ENCODE data around the gene DPEP3.
"Not testable (repeated sequence)": the region's sequence is repeated elsewhere in the genome, so short reads cannot be mapped to it uniquely, and the experiment has no call there.

Gene DPEP3

DNA sequence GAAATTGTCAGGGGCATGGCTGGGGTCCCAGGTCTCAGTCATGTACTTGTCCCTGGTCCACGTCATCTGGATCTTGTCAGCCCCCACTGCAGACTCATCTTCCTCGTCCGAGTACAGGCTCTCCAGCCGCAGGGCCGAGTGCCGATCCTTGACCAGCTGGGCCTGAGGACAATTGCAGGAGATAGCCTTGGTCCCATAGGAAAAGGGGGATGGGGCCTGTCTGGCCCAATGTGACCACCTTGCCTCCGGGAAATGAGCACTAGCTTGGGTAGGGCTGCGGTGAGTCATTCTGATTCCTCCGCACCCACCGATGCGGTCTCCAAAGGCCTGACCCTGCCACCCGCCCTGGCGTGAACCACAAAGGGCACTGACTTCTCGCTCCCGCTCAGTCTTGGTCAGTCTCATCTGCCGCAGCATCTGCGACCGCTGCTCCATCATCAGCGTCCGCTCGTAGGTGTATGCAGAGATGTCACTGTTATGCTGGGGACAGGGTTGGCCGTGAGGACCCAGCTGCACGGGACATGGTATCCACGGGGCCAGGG lies 34.8 kb downstream of the DPEP3 start:
- no peak for DNase-seq (ENCODE audit: low read depth in 1 of 2, low spot score in 1 of 2)

DNA sequence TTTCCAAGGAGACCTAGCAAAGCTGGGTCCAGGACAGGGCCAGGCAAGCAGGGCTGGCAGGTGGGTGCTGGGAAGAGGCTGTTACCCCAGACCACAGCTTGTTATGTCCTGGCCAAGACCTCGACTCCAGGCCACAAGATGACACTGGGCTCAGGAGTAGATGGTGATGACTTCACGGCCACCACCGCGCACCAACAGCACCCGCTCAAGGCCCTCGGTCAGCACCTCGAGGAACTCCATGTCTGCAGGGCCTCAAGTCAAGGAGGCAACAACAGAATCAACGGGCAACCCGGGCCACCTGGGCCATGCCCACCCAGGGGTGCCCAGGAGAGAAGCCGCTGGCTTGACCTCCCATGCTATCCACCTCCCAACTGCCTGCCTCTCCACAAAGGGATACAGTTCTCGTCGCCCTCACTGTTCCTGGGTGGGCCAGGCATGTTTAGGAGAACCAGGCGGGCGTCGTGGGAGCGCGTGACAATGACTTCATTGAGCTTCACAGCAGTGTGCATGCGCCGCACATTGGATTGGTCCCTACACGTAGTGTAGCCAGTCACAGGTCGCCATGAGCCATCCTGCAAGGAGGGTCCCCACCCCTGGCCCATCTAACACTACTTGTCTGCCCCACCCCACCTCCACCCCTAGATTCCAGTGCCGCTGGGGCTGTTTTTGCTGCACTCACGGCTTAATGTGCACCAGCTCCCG lies 35.5 kb downstream of the DPEP3 start:
- DNase-seq (ENCODE audit: low read depth in 1 of 2, low spot score in 1 of 2): no peak

DNA sequence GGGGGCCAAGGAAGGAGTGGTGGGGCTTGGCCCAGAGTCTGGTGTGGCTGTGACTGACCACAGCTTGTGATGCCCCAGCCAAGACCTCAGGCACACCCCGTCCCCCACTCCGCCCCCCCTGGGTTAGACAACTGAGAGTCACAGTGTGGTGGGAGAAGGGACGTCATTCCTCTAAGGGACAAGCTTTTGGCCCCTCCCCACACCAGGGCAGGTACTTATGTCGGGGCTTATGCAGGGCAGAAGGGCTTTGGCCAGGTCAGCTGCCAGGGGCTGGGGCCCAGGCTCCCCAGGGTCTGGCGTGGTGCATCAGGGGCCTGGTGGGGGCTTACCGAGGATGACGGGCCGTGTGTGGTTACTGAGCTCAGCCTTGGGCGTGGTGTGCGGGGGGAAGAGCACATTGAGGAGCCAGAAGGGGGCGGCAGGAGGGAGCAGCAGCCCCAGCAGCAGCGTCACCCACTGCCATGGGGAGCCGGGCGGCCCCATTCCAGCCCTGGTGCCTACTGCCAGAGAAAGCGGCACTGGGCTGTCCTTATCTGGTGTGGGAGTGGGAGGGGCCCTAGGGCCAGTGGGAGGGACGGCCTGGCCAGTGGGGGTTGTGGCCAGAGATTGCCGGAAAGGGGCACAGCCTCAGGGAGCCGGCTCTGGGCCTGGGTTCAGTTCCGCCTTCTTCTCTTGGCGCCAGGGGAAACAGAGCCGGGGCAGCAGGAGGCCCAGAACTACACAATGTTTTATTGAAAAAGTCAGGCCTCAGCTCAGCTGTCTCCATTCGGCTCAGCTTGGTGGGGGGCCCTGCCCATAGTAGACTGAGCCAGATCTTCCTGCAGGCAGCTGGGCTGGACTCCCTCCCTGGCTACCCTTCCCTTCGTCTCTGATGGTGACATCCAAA lies 36.4 kb downstream of the DPEP3 start, which contains the start of gene LCAT:
TSS of gene LCAT (minus strand) at position 502 of the 886 bp plus-strand sequence. CDS start at position 483, 19 bp downstream.
- DNase-seq (ENCODE audit: low read depth in 1 of 2, low spot score in 1 of 2): no peak

DNA sequence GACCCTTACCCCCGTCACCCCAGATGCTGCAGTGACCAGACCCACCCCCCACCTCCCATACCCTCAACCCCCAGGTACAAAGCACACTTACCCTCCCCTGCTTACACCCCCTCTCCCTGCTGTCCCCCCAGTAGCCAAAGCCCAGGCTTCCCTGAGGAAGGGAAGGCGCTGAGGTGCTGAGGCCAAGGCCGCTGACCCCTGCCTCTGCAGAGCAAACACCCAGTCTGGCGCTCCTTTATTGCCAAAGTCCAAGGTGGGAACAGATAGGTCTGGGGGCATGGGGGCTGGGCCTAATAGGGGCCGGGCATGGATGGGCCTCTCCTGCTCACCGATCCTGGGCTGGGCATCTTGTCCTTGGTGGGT lies 37.1 kb downstream of the DPEP3 start:
- DNase-seq (ENCODE audit: low read depth in 1 of 2, low spot score in 1 of 2): no peak

DNA sequence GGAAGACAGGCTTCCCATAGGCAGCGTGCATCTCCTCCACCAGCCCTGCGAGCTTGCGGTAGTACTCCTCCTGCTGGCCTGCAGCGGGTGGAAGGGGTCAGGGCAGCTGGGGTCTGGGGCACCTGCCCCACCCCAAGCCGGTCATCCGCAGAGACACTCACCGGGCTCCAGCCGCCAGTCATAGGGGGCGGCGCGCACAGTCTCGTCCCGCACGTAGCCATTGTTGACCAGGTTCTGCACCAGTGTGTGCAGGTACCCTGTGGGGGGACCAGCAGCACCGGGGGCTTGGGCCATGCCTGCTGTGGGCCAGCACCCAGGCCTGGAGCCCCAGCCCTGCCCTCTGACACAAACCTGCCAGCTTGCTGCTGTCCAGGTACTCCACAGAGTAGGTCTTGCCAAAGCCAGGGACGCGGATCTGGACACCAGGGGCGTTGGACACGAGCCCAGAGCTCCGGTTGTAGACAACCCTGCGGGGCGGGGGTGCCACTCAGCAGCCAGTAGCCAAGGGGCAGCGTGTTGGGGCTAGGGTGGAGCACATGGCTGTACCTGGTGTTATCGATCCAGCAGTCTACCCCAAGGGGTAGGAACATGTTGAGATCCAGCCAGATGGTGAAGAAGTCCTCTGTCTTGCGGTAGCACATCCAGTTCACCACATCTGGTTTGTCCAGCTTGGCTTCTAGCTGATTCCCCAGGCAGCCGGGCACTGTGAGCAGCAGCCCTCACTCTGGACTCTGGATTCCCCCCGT lies 37.6 kb downstream of the DPEP3 start:
- DNase-seq (ENCODE audit: low read depth in 1 of 2, low spot score in 1 of 2): no peak

DNA sequence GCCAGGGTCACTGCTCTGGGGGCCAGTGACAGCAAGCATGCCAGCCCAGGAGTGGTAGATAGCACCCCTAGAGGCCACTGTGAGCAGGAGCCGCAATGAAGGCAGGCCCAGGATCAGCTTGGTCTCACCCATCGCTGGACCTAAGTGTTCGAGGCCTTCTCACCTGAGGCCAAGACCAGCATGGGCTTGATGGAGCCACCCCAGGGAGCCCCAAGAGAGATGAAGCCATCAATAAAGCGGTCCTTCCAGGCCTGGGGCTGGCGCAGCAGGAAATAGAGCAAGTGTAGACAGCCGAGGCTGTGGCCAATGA lies 38.1 kb downstream of the DPEP3 start:
- DNase-seq (ENCODE audit: low read depth in 1 of 2, low spot score in 1 of 2): no peak

DNA sequence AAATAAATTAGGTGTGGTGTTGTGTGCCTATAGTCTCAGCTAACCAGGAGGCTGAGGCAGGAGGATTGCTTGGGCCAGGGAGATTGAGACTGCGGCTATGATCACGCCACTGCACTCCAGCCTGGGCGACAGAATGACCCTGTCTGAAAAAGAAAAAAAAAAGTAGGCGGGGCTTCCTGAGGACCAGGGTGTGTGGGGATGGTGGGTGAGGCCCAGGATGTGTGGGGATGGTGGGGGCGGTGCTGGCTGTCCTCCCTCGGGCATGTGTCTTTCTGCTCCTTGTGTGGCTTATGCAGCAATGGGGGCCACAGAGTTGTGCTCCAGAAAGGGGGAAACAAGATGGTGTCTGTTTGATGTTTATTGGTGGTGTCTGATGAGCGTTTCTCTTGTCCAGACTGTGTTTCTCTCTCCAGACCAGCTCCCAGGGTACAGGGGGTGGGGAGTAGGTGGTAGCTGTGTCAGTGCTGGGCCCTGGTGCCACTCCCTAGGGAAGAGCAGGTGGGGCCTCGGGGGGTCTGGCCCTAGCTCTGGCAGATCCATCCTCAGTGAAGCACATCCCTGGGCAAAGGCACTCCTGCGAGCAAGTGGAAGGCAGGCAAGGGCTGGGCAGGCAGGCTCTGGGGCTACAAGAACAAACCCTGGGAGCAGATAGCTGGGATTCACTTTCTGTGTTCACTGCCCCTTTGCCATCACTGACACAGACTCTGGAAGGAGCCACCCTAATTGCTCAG lies 38.7 kb downstream of the DPEP3 start:
- no peak for DNase-seq (ENCODE audit: low read depth in 1 of 2, low spot score in 1 of 2)

DNA sequence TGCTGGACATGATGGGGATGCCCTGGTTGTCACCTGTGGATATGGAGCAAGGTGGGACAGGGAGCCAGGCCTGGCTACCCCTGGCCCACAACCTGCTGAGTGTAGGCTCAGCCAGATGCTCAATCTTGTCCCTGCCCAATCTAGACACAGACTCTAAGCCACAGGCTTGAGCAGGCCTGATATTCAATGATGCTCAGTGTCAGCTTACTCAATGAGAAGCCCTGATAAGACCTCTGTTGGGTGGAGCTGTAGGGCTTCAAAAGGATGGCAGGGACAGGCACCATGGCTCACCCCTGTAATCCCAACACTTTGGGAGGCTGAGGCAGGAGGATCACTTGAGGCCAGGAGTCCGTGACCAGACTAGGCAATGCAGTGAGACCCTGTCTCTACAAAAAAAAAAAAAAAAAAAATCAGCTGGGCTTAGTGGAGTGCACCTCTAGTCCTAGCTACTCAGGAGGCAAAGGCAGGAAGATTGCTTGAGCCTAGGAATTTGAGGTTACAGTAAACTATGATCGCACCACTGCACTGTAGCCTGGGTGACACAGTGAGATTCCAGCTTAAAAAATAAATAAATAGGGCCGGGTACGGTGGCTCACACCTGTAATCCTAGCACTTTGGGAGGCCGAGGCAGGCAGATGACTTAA lies 39.7 kb downstream of the DPEP3 start:
- no peak for DNase-seq (ENCODE audit: low read depth in 1 of 2, low spot score in 1 of 2)

DNA sequence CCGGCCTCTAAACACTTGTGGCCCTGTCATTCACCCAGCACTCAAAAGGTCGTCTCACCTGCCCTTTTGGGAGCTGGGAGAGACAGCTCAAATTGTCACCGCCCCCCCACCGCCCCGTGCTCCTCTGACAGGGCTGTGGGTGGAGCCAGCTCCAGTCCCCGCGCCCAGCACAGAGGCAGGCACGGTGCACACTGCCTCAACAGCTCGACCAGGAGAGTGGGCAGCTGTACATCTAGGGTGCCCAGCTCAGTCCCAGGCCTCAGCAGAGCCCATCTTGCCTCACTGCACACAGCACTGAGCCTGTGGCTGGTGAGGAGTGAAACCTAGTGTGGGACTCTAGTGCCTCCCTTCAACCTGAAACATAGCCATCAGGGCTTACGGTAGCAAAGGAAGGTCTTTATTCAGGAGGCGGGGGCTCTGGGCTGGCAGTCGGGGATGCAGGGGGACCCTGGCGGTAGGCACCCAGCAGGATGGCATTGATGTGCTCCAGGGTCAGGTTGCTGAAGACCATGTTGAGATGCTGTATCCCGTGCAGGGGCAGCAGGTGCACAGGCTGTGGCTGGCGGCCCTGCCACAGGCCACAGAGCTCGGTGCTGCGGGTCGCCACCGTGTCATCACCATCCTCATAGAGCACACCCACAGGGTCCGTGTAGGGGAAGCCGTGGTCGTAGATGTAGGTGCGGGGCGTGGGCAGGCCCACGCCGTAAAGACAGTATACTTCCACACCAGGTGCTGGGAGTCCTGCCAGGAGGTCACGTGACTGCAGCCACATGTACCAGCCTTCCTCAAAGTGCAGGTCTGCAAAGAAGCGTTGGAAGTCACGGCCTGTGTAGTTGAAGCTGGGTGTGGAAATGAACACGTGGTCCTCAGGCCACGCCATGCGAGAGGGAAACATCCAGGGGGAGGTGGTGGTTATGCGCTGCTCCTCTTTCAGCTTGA lies 40.5 kb downstream of the DPEP3 start:
- peak in 1 of 2 donors; percentile 40 for DNase-seq (ENCODE audit: low read depth in 1 of 2, low spot score in 1 of 2)

DNA sequence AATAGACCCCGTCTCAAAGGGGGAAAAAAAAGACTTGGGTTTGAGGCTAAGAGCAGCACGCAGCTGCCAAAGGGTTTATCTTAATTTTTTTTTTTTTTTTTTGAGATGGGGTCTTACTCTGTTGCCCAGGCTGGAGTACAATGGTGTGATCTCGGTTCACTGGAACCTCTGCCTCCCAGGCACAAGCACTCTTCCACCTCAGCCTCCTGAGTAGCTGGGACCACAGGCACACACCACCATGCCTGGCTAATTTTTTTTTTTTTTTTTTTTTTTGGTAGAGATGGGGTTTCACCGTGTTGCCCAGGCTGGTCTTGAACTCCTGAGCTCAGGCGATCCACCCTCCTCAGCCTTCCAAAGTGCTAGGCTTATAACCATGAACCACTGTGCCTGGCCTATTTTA lies 42.6 kb downstream of the DPEP3 start:
- not testable (repeated sequence) for DNase-seq (ENCODE audit: low read depth in 1 of 2, low spot score in 1 of 2)

DNA sequence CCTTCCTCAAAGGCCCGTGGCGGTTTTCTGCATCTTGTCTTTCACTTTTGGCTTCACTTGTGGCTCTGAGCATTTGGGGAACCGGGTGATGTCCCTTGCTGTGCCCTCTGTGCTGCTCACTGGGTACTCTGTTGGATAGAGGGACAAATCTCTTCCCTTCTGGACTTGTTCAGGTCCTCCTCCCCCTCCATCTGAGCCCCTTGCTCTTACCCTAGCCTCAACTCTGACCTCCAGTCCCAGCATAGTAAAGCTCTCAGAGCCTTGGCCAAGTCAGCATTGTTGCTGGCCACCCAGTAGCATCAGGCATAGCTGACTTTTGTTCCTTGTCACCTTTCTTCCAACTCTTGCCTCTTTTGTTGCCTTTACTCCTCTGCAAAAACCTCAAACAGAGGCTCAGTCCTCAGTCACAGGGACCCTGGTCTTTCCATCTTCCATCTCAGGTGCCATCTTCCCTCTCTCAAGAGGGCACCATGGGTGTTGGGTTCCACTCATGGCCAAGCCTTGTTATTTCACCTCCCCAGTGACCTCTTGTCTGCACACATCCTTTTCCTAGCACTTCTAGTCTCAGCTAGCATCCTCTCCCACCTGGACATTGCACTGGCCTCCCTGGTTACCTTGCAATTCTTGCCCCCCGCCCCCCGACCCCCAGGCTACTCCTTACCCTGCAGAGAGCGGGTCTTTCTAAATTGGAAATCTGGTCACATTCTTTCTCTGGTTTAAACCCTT lies 43.3 kb downstream of the DPEP3 start:
- DNase-seq (ENCODE audit: low read depth in 1 of 2, low spot score in 1 of 2): peak in 1 of 2 donors; percentile 78

DNA sequence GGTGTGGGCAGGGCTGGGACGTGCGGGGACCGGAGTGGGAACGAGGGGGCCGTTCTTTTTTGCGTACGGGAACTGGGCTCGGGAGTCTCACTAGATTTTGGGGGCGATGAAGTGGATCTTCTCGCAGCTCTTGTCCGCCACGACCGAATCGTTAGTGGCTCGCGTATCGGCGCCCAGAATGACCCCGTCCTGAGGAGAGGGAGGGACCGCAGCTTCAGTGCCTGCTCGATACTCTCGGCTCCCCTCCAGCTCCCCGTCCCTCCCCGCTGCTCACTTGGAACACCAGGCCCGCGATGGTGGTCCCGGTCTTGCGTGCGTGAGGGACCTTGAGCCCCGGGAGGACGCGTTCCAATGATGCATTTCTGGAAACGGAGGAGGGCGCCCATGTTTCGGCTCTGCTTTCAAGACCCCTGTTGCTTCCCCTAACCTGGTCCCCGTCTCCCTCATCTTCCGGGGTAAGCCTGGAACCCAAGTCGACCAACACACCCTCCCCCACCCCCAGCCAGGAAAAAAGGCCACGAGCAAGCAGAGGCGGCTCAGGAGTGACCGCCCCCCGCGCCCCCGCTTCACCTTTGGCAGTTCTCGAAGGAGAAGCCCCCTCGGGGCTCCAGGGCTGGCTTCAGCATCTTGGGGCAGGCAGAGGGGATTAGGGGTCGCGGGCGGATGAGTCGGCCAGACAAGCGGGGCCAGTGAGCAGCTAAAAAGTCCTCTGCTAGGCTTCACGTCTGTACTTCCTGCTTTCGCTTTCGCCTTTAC lies 44.0 kb downstream of the DPEP3 start, which contains the start of gene PSMB10:
TSS of gene PSMB10 (minus strand) at position 727 of the 756 bp plus-strand sequence. CDS start at position 626, 101 bp downstream.
- peak; percentile 49 to 53 for DNase-seq (ENCODE audit: low read depth in 1 of 2, low spot score in 1 of 2)

DNA sequence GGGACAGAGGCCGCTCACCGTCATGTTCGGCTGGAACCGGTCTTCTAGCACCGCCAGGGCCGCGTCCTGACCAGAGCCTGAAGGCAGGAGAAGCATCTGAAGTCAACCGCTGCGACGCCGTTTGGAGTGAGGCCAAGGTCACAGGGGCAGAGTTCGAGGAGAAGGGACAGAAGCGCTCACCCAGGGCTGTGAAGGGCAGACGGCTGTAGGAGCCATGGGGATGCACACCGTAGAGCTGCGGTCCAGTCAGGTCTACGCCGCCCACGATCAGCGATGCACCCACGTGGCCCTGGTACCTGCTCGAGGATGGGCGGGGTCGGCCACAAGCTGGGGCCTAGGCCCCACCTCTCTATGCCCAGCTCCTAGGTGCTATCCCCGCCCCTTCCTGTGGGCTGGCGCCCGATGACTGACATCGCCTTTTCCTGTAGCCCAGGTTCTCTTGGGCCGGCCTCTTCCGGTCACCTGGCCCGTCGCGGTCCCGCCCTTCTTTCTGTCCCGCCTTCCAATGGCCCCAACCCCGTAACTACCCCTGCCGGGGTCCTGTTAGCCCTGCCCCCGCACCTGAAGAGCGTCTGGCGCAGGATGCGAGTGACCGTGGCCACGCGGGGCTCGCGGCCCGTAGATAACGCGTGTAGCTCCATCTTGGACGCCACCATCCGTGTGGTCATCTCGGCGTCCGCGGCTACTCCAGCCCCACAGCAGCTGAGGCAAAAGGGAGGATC lies 44.7 kb downstream of the DPEP3 start:
- DNase-seq (ENCODE audit: low read depth in 1 of 2, low spot score in 1 of 2): peak; percentile 76 to 92

DNA sequence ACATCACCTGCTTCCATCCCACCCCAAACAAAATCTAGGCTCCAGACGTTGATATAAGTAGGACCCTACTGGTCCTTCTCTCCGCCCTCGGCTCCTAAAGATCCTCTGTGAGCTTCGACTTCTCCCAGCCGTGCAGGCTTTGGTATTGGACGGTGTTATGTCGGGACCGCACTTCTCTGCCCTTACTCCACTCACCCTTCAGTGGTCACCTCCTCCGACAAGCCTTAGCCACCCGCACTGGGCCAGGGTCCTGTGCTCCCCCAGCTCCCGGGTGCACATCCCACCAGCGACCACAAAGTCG lies 45.2 kb downstream of the DPEP3 start:
- no peak for DNase-seq (ENCODE audit: low read depth in 1 of 2, low spot score in 1 of 2)

DNA sequence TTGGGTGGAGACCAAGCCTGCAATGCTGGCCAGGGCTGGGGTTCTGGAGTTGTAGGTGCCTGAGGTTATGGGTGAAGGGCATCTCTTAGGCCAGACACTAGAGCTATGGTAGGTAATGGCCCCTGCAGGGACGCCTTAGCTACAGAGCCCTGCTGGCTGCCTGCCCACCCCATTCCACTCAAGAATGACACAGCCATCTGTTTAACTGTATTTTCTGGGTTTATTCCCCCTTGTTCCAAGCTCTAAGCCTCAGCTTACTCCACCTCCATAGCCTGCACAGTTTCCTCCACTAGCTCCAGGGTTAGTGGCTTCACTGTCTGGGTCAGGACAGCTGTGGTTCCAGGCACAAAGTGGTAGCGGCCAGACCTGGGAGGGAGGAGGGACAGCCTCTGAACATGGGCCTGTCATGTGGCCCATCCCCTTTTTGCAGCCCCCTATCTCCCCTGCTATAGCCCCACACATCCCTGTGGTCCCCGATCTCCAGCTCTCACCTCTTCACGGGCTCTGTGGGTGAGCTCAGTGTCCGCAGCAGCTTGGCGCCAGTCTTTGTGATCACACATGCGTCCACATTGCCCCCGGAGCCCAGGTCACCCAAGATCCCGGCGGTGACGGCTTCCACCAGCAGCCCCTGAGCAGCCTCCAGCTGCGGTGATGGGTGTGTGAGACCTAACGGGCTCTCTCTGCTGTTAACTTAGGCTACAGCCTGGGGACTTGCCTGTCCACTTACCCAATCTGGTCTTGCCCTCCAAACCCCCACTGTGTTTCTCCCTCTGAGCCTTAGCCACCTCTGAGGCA lies 45.8 kb downstream of the DPEP3 start:
- DNase-seq (ENCODE audit: low read depth in 1 of 2, low spot score in 1 of 2): no peak

DNA sequence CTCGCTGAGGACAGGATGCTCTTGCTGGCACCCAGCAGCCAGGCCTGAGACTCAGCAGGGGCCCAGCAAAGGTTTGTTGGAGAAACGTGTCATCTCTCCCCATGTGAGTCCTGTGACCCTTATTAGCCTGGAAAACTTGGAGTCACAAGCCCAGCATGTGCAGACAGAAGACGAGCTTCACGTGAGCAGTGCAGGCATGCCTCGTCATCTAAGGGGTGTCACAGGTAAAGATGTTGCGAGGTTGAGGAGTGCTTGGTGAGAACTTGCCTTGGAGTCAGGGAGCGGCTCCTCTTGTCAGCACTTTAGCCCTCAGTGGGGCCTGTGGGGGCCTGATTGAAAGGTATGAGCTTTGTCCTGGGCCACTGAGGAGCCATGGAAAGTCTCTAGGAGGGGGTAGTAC lies 46.5 kb downstream of the DPEP3 start:
- DNase-seq (ENCODE audit: low read depth in 1 of 2, low spot score in 1 of 2): no peak

DNA sequence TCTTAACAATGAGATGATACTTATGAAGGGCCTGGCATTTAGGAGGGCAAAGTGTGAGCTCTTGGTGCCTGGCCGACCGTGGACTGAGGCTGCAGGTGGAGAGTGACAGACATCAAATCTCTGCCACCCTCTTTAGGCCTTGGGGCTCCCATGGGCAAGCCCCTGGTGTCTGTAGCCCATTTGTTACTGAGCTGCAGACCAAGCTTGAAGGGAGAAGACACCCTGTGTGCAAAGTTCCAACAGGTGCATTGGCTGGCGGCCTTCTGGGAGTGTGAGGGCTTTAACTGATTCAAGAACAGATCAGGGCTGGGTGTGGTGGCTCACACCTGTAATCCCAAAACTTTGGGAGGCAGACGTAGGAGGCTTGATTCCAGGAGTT lies 47.8 kb downstream of the DPEP3 start:
- no peak for DNase-seq (ENCODE audit: low read depth in 1 of 2, low spot score in 1 of 2)

Data from activated CD4-positive, alpha-beta T cell treated with anti-CD3 and anti-CD28 coated beads, Interleukin-2, amount 50 U/mL, for 24 hours (primary cell).